Right lobe of liver (tissue), 6 donors: ENCODE measurements around the gene EPS8L1. TPM values are rescaled to one million over a fixed set of nuclear protein-coding genes. Genes with fewer than 3 reads are reported as not detected.

Source experiments
- ATAC-seq, 4 donors: fragments of 200-7000 bp; cut with Tn5 transposase; one replicate each; pipeline ENCODE4 v1.9.1; 2020; ENCODE audit warnings: mild to moderate bottlenecking in 4 of 4, moderate library complexity in 4 of 4
- DNase-seq, 3 donors: peaks; one replicate each; pipeline ENCODE4 v3.0.0-alpha.2; 2020
- H3K27ac ChIP-seq, 3 donors: fragments of 200-600 bp; one replicate each; pipeline ENCODE4 v1.8.0; 2022
- H3K27me3 ChIP-seq, 2 donors: fragments of 200-600 bp; one replicate each; pipeline ENCODE4 v1.8.0; 2022
- H3K36me3 ChIP-seq, 4 donors: fragments of 200-600 bp; sonication (generic) in 1 of 4; one replicate each; pipeline versions ENCODE4 v1.5.1 to v1.8.0; 2017 to 2022; ENCODE audit warnings: control low read depth in 1 of 4
- H3K4me1 ChIP-seq, 4 donors: fragments of 200-600 bp; sonication (generic) in 1 of 4; one replicate each; pipeline versions ENCODE4 v1.5.1 to v1.8.0; 2017 to 2022; ENCODE audit warnings: control low read depth in 1 of 4
- H3K4me3 ChIP-seq, 3 donors: fragments of 200-600 bp; one replicate each; pipeline ENCODE4 v1.8.0; 2022
- H3K9me3 ChIP-seq, 4 donors: fragments of 200-600 bp; sonication (generic) in 1 of 4; one replicate each; pipeline versions ENCODE4 v1.5.1 to v1.8.0; 2017 to 2022; ENCODE audit warnings: control low read depth in 1 of 4
- POLR2A ChIP-seq: fragments of 450-650 bp; IDR thresholded peaks from one replicate; pipeline ENCODE4 v1.6.1; 2017; ENCODE audit warnings: antibody characterized with exemption, mild to moderate bottlenecking
- WGBS: methylation state at CpG from one replicate; pipeline ENCODE4 v1.1.6; 2018; ENCODE audit warnings: low coverage, low lambda C conversion rate; ENCODE audit not compliant: insufficient coverage; ENCODE audit errors: missing lambda C conversion rate; 5-methylcytosine and 5-hydroxymethylcytosine counted together
- intact Hi-C, 2 donors: fragments of 100-400 bp; cut with DNase I; formaldehyde crosslinking; loops; one replicate each; pipeline versions ENCODE4 v1.11.2 to v1.14.1; 2022
- total RNA-seq, 6 experiments: library from RNA; depleted of rRNA in 2 of 6; stranded (reverse); fragments of >200 nt in 2 of 6; fragmentation: NEBNext Ultra II Directional in 3 of 6; extraction: Animal tissue kit (Norgen Biotek cat#: 25700) in 3 of 6; gene quantifications; one replicate each; pipeline versions ENCODE4 v1.1.0 to v1.2.4, GENCODE V29; 2016 to 2023
- TF ChIP-seq, protein P1 (sequence below), 4 donors: fragments of 200-600 bp in 3 of 4; fragments of 450-650 bp in 1 of 4; IDR thresholded peaks; one replicate each; pipeline versions ENCODE4 v1.5.1 to v1.8.0; 2016 to 2022; ENCODE audit warnings: antibody characterized with exemption in 4 of 4, mild to moderate bottlenecking in 2 of 4
- donor health status: DM: no; HTN: yes; CAD: no.
- donor health status: DM: no; HTN: no; CAD: no.
- donor health status: DM: no; HTN: no; CAD: no.
- donor health status: DM: no; HTN: yes; CAD: no.
- donor health status: DM: no; HTN: yes; CAD: no.

The EPS8L1 gene
- total RNA-seq, 6 experiments from 2014 or later = 0.49 to 2.4 (median 1.2) TPM

DNA sequence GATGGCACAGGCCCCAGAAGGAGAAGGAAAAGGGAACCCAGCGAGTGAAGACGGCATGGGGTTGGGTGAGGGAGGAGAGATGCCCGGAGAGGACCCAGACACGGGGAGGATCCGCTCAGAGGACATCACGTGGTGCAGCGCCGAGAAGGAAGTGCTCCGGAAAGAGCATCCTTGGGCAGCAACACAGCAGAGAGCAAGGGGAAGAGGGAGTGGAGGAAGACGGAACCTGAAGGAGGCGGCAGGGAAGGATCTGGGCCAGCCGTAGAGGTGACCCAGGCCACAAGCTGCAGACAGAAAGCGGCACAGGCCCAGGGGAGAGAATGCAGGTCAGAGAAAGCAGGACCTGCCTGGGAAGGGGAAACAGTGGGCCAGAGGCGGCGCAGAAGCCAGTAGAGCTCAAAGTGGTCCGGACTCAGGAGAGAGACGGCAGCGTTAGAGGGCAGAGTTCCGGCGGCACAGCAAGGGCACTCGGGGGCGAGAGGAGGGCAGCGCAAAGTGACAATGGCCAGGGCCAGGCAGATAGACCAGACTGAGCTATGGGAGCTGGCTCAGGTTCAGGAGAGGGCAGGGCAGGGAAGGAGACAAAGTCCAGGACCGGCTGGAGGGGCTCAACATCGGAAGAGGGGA is 40.7 kb downstream of the EPS8L1 start:
- Histone ChIP-seq H3K4me1 (peaks cover 0 to 18% (median 7%) of the 10 kb centered on the region in 4 donors), H3K36me3 (peaks cover 0 to 2% (median 0%) of the 10 kb centered on the region in 4 donors), H3K27ac (peak overlapping the region in 2 of 3 donors; percentile 53 to 70), H3K4me3 (peak overlapping the region; percentile 81 to 83 (median 83)), H3K27me3 (no peaks in the 10 kb centered on the region), H3K9me3 (no peaks in the 10 kb centered on the region)
- TF ChIP-seq, protein P1, sequence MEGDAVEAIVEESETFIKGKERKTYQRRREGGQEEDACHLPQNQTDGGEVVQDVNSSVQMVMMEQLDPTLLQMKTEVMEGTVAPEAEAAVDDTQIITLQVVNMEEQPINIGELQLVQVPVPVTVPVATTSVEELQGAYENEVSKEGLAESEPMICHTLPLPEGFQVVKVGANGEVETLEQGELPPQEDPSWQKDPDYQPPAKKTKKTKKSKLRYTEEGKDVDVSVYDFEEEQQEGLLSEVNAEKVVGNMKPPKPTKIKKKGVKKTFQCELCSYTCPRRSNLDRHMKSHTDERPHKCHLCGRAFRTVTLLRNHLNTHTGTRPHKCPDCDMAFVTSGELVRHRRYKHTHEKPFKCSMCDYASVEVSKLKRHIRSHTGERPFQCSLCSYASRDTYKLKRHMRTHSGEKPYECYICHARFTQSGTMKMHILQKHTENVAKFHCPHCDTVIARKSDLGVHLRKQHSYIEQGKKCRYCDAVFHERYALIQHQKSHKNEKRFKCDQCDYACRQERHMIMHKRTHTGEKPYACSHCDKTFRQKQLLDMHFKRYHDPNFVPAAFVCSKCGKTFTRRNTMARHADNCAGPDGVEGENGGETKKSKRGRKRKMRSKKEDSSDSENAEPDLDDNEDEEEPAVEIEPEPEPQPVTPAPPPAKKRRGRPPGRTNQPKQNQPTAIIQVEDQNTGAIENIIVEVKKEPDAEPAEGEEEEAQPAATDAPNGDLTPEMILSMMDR (IDR thresholded peaks at IDR 0.05) = no peak
- DNase-seq (peak; percentile 65 to 77 (median 69)), ATAC-seq (peak; percentile 21 to 35 (median 32))
- intact Hi-C loops = no loop called here
- WGBS = under 1% methylated on average over 24 of the region's 25 CpGs

DNA sequence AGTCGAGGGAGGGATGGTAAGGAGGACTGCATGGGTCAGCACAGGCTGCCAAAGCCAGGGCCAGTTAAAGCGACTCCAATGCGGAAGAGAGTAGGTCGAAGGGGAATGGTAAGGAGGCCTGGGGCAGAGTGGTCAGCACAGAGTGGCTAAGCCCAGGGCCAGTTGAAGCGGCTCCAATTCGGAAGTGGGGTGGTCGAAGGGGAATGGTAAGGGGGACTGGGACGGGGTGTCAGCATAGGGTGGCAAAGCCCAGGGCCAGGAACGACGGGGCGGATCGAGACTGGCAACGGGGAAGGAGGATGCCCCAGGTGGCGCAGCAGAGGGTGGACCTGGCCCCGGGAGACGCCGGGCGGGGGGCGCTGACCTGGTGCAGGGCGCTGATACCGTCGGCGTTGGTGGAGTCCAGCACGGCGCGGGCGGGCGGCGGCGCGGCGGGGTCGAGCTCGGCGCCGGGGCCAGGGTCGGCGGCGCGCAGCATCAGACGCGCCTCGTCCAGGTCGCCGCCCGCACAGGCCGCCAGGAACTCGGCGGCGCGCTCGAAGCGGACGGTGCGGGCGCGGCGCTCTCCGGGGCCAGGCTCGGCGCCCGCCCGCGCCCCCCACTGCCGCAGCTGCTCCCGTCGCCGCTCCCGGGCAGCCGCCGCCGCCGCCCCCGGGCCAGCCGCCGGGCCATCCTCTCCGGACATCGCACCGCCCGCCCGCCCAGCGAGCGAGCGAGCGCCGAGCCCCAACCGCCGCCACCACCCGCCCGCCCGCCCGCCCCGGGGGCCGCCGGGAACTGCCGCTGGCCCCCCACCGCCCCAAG is 41.4 kb downstream of the EPS8L1 start, which contains the start of gene PPP1R12C:
TSS of gene PPP1R12C (minus strand) at position 779 of the 804 bp plus-strand sequence. CDS start at position 685, 94 bp downstream.
- peak within 1 kb of the TSS; percentile 81 to 83 (median 83) for H3K4me3 ChIP-seq
- DNase-seq = peak in 1 of 3 donors; percentile 52
- no peaks in the 10 kb centered on the region for H3K27me3 ChIP-seq
- 0% methylated on average over 8 of the region's 97 CpGs for WGBS
- intact Hi-C loops = no loop called here
- H3K36me3 ChIP-seq = peaks cover 0 to 2% (median 0%) of the 10 kb centered on the region in 4 donors
- peak within 1 kb of the TSS; percentile 53 to 70 (median 66) for H3K27ac ChIP-seq
- TF ChIP-seq, protein P1 (IDR thresholded peaks at IDR 0.05) = no peak
- TF ChIP-seq POLR2A = peak; percentile 1
- H3K9me3 ChIP-seq = no peaks in the 10 kb centered on the region
- peaks cover 0 to 18% (median 7%) of the 10 kb centered on the region in 4 donors for H3K4me1 ChIP-seq
- ATAC-seq = peak in 1 of 4 donors; percentile 3

DNA sequence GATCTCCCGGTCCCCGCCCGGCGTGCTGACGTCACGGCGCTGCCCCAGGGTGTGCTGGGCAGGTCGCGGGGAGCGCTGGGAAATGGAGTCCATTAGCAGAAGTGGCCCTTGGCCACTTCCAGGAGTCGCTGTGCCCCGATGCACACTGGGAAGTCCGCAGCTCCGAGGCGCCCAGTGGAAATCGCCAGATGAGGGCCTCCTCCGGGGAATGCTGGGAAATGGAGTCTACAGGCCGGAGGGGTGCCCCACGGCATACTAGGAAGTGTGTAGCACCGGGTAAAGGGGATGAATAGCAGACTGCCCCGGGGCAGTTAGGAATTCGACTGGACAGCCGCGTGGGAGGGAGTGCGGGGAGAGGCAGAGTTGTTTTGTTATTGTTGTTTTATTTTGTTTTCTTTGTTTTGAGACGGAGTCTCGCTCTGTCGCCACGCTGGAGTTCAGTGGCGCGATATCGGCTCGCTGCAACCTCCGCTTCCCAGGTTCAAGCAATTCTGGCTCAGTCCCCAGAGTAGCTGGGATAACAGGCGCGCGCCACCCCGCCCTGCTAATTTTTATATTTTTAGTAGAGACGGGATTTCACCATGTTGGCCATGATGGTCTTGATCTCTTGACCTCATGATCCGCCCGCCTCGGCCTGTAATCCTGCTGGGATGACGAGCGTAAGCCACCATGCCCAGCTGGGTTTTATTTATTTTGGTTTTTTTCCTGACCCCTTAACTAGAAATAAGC is 42.2 kb downstream of the EPS8L1 start:
- peak; percentile 52 for TF ChIP-seq POLR2A
- TF ChIP-seq, protein P1 (IDR thresholded peaks at IDR 0.05) = no peak
- peak overlapping the region; percentile 27 to 70 (median 39) for H3K27ac ChIP-seq
- H3K27me3 ChIP-seq = no peaks in the 10 kb centered on the region
- peak; percentile 91 to 95 (median 92) for ATAC-seq
- intact Hi-C loops = no loop called here
- peak overlapping the region; percentile 60 to 83 (median 68) for H3K4me3 ChIP-seq
- peak; percentile 99 to 100 (median 100) for DNase-seq
- H3K9me3 ChIP-seq = no peaks in the 10 kb centered on the region
- H3K4me1 ChIP-seq = peaks cover 0 to 18% (median 7%) of the 10 kb centered on the region in 4 donors
- WGBS = 1% methylated on average over 33 of the region's 44 CpGs
- no peaks in the 10 kb centered on the region for H3K36me3 ChIP-seq

DNA sequence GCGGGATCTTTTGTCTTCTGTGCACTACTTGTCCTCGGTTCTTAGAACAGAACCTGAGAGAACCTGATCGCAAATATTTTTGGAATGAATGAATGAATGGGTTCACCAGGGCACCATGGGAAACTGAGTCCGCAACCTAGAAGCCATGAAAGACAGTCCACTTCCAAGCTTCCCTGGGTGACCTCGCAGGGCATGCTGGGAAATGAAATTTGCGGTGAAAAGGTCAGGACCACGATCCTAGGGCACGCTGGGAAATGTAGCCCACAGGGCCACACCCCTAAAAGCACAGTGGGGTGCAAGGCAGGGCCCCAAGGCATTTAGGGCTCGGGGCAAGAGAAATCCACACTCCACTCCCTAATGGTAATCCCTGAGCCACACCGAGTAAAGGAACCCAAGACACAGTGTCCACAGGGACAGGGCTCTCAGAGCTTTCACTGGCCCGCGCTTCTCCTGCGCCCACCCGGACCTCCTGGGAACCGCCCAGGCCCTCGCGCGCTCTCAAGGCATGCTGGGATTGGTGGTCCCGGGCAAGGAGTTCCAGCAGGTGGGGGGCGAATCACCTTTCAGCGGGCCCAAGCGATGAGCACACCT is 42.8 kb downstream of the EPS8L1 start:
- DNase-seq (peak; percentile 57 to 88 (median 84)), ATAC-seq (peak; percentile 18 to 63 (median 38))
- Histone ChIP-seq H3K4me3 (peak overlapping the region; percentile 60 to 83 (median 68)), H3K36me3 (no peaks in the 10 kb centered on the region), H3K27ac (peak overlapping the region in 2 of 3 donors; percentile 27 to 67), H3K9me3 (no peaks in the 10 kb centered on the region), H3K27me3 (no peaks in the 10 kb centered on the region), H3K4me1 (peaks cover 0 to 18% (median 7%) of the 10 kb centered on the region in 4 donors)
- 16% methylated on average over 18 of the region's 22 CpGs for WGBS
- TF ChIP-seq, protein P1 (IDR thresholded peaks at IDR 0.05) = no peak
- no peak for TF ChIP-seq POLR2A
- intact Hi-C loops = no loop called here
